M059J (cell line): ENCODE measurements around the gene C10orf67. TPM values are rescaled to one million over a fixed set of nuclear protein-coding genes. Genes with fewer than 3 reads are reported as not detected.
"Not testable (repeated sequence)": the region's sequence is repeated elsewhere in the genome, so short reads cannot be mapped to it uniquely, and the experiment has no call there.

Experiments
- DNase-seq: peaks from one replicate; pipeline ENCODE4 v3.0.0-alpha.2; 2012; ENCODE audit warnings: low read depth
- total RNA-seq: library from RNA; depleted of rRNA; stranded (reverse); fragments of >200 nt; shearing (Covaris generic); gene quantifications from 2 replicates; pipeline ENCODE4 v1.2.3, GENCODE V29; 2014

C10orf67 gene
- total RNA-seq, 1 experiment from 2014 or later = 0.02 TPM

GRCh38 chr10:23324351-23324750 lies 20.2 kb downstream of the C10orf67 start:
- DNase-seq = no peak

- no peak for DNase-seq
These were observed 22.5 kb downstream of the C10orf67 start for GRCh38 chr10:23322082-23322481.

- DNase-seq = no peak
These were observed 24.8 kb downstream of the C10orf67 start for GRCh38 chr10:23319835-23320234.

- DNase-seq = no peak
These were observed 26.2 kb downstream of the C10orf67 start for GRCh38 chr10:23318359-23318758.

GRCh38 chr10:23317416-23317815 lies 27.2 kb downstream of the C10orf67 start:
- DNase-seq = no peak

GRCh38 chr10:23316406-23316805 lies 28.2 kb downstream of the C10orf67 start:
- DNase-seq = no peak

- DNase-seq = no peak
These were observed 28.6 kb downstream of the C10orf67 start for GRCh38 chr10:23315966-23316365.

GRCh38 chr10:23314835-23315239 lies 29.8 kb downstream of the C10orf67 start:
- peak; percentile 66 for DNase-seq

- no peak for DNase-seq
These were observed 33.6 kb downstream of the C10orf67 start for GRCh38 chr10:23311034-23311433.

GRCh38 chr10:23310404-23310803 lies 34.2 kb downstream of the C10orf67 start:
- no peak for DNase-seq

- peak; percentile 35 for DNase-seq
These were observed 44.6 kb downstream of the C10orf67 start for GRCh38 chr10:23299961-23300360.

GRCh38 chr10:23294638-23295247 lies 49.9 kb downstream of the C10orf67 start:
- DNase-seq = no peak

GRCh38 chr10:23293973-23294590 lies 50.5 kb downstream of the C10orf67 start:
- no peak for DNase-seq

GRCh38 chr10:23293145-23293724 lies 51.4 kb downstream of the C10orf67 start:
- DNase-seq = peak; percentile 27

- no peak for DNase-seq
These were observed 52.9 kb downstream of the C10orf67 start for GRCh38 chr10:23291551-23292334.

- DNase-seq = no peak
These were observed 59.8 kb downstream of the C10orf67 start for GRCh38 chr10:23284674-23285335.

- no peak for DNase-seq
These were observed 60.4 kb downstream of the C10orf67 start for GRCh38 chr10:23284155-23284554.

GRCh38 chr10:23283680-23284079 lies 60.9 kb downstream of the C10orf67 start:
- DNase-seq = no peak

- DNase-seq = no peak
These were observed 63.6 kb downstream of the C10orf67 start for GRCh38 chr10:23281044-23281433.

- peak; percentile 12 for DNase-seq
These were observed 64.1 kb downstream of the C10orf67 start for GRCh38 chr10:23280419-23281043.

GRCh38 chr10:23275355-23275754 lies 69.2 kb downstream of the C10orf67 start:
- DNase-seq = no peak

GRCh38 chr10:23274179-23274578 lies 70.4 kb downstream of the C10orf67 start:
- DNase-seq = not testable (repeated sequence)
